8988T (cell line): ENCODE measurements around the gene OBP2B.

Source experiments
- DNase-seq: peaks from one replicate; pipeline ENCODE4 v3.0.0; 2011

The OBP2B gene

DNA sequence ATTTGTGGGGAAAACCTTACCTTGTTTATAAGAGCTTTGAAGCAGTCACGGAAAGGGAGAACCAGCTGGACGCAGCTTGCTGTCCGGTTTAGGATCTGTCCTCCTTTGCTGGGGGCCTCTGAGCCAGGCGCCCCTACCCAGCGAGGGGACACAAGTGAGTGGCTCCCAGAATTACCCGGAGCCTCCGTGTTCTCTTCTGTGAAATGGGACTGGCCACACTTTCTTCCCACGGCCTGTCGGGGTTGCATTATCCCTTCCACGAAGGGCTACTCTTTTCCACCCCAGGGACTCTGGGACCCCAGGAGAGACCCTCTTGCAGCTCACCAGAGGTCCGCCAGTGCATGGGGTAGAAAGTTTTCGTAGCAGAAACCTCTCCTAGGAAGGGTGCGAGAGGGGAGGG, 44.9 kb downstream of the OBP2B start:
- DNase-seq: peak; percentile 18

DNA sequence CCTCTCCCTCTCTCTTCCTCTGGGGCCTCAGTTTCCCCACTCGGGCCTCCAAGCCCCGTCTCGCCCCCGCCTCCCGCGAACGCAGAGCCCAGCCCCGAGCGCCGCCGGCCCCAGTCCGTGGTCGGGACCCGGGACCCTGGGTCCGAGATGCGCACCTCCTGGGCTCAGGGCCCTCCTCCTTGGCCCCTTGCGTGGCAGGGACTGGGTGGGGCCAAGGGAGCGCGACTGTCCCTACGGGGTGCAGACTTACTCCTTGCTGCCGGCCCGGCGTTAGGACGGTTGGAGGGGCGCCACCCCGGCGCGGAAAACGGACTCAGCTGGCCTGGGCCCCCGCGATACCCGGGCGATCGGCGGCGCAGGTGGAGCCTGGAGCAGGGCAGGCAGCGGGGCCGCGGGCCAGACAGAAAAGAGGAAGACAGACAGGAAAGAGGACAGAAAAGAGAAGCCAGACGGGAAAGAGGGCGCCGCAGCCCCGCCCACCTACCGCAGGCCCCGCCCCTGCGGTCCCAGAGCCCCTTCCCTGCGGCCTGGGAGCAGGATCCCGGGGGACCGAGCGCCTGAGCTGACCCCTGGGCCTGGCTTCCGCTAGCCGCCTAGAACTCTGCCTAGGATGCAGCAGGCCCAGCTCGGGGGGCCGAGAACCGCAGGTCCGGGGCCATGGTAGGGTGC, 45.4 kb downstream of the OBP2B start, which contains the start of gene GBGT1:
Gene GBGT1, minus strand, starts transcription at position 411 of the 669 bp plus-strand sequence. CDS start 1,502 bp downstream, outside the sequence.
- DNase-seq: peak; percentile 37

DNA sequence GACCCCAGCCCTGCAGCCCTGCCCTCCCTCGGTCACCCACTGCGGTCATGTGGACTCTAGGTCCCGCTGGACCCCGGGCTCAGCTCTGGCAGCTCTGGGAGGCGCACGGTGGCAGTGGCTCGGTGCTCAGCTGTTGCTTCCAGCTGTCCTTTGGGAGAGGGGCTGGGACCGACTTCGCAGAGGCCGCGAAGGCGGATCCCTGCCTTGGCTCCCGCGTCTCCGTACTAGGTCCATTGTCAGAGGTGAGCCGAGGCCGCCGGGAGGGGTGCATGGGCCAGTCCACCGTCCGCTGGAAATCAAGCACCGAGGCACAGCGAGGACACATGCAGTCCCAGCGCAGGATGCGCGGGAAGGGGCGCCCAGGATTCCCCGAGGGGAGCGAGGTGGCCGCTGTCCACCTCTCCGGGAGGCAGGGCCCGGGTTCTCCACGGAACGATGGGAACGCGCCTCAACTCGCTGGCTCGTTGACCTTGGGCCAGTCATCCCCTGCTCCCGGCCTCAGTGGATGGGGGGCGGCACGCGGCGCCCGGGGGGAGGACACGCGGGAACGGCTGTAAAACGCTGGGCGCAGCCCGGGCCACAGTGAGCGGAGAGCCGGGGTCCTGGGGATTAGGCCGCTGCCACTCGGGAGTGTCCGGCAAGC, 46.1 kb downstream of the OBP2B start:
- DNase-seq: peak; percentile 15

DNA sequence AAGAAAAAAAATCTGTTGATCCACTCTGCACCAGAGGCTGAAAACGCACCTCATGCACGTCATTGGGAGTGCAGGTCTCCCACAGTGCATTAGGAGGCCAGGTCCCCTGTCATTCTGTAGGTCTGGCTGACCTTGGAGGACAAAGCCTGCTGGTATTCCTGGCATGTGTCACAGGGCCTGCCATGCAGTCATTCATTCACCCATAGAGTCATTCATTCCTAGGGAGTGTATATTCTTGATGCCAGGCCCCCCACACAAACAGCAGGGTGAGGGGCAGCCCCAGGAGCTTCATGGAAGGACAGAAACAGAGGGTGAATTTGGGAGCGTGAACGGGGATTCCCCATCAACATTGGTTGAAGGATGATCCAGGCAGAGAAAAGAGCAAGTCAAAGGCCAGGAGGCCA, 47.5 kb downstream of the OBP2B start:
- DNase-seq: peak; percentile 26

DNA sequence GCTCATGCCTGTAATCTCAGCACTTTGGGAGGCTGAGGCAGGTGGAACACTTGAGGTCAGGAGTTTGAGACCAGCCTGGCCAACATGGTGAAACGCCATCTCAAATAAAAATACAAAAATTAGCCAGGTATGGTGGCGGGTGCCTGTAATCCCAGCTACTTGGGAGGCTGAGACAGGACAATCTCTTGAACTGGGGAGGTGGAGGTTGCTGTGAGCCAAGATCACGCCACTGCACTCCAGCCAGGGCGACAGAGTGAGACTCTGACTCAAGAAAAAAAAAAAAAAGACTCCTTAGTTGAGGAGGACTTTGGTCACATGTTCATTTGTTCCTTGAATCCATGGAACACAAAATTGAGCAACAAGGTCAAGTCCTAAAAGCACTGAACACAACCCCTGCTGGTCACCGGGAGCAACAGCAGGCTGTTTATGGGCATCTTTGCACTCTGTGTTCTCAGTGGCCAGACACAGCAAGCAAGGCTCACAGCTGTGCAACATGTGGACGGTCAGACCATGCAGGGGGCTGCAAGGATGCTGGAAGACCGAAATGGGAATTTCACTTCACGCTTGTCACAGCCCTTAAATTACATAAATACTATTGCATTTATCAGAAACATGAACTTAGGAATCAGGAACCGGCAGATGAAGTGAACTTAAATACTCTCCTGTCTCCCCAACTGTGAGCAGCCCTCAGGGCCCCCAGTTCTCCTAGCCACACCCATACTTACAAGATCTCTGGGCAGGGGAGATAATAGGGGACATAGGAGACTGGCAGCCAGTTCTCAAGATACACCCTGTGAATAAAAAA, 48.1 kb downstream of the OBP2B start:
- DNase-seq: peak; percentile 93

DNA sequence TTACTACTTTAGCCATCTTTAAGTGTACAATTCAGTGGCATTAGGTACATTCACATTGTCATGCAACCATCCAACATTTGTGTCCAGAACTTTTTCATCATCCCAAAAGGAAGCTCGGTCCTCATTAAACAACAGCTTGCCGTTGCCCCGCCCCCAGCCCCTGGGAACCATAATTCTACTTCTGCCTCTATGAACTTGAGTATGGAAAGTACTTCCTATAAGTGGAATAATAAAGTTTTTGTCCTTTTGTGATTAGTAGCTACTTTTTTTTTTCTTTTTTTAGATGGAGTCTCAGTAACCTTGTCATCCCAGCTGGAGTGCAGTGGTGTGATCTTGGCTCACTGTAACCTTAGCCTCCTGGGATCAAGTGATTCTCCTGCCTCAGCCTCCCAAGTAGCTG, 50.4 kb downstream of the OBP2B start:
- DNase-seq: no peak
